Activated CD8-positive, alpha-beta memory T cell treated with anti-CD3 and anti-CD28 coated beads for 1 hour (primary cell): ENCODE measurements around the gene NAV2.

ENCODE experiments used
- DNase-seq, 2 donors: peaks; one replicate each; pipeline ENCODE4 v3.0.0-alpha.2; 2020; ENCODE audit warnings: low read depth in 1 of 2; ENCODE audit errors: extremely low read depth in 1 of 2

The NAV2 gene

DNA sequence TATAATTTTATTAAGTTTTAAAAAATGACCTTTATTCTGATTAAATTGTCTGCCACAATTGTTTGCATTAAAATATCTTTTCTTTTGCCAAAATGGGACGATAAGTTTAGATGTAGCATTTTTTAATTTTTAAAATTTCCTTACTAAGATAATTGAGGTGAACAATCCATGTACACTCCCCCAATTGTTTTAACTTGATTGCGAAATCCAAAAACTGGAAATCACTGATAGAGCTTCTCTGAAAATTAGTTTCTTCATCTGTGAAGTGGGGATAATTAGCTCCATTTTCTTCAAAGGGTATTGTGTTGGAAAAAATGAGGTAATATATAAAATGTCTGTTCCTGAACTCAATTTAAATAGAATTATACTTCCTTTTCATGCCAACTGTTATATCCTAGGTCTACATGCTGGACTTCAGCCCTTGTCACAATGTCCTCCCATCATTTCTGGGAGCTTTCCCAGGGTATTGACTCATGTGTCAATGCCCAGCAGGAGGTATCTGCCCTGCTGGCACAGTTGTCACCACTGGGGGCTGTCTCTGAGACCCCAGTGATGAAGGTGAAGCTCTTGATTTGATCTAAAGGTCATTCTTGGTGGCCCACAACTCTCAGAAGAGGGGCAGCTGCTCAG is 28.7 kb upstream of the NAV2 start:
- DNase-seq: no peak

DNA sequence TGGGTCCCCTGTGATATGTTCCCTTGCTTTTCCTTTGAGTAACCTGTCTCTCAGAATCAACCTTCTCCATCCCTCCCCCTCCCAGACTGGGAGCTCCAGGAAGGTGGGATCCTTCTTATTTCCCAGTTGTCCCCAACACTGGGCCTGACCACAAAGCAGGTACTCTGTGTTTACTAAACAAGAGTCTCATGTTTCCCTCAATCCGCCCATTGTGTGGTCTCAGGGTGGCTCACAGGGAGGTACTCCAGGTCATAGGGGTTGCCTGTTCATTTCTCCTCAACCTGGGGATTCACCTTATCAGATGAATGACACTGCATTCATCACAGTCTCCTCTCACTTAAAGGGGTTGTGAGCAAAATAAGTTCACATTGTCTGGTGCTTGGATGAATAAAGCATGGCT is 26.4 kb upstream of the NAV2 start:
- no peak for DNase-seq

DNA sequence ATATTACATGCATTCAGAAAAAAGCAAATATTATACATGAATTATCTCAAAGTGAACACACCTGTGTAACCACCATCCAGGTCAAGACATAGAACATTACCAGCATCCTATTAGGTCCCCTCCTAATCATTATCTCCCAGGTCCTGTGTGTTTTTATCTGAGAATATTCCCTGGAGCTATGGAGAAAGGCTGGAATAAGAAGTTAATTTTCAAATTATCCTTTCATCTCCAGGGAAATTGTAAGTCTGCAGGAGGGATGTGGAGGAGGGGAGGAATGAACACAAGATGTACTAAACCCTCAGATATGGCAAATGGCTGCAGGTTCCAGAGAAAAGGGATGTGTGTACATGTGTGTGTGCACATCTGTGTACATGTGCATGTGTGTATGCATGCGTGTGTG is 25.2 kb upstream of the NAV2 start:
- DNase-seq: no peak

DNA sequence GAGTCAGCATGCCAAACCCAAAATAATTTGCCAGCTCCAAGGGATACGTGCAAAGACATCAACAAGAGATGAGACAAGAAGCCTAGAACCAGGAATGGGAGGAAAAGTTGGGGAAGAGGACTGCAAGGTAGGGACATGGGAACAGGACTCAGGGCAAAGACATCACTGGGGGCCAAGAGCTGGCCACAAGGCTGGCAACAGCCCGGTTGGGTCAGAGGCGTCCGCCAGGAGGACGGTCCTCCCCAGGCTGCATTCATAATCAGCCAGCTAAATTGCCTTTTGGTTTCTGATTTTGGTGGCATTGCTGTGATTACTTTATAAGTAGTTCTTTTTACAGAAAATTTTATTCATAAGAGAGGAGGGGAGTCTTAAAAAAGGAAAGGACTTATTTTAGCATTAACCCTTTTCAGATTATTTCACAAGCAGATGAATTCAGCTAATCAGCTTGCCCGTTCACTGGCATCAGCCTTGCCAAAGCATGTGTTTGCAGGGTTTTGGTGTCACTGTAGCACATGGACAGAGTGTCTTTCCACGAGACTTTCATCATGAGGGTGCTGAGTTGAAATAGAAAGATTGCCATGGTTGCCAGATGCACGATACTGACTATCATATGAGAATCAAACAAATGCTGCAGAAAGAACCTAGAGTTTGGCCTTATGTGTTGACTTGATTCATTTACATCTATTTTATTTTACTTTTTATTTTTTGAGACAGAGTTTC is 23.2 kb upstream of the NAV2 start:
- DNase-seq: no peak

DNA sequence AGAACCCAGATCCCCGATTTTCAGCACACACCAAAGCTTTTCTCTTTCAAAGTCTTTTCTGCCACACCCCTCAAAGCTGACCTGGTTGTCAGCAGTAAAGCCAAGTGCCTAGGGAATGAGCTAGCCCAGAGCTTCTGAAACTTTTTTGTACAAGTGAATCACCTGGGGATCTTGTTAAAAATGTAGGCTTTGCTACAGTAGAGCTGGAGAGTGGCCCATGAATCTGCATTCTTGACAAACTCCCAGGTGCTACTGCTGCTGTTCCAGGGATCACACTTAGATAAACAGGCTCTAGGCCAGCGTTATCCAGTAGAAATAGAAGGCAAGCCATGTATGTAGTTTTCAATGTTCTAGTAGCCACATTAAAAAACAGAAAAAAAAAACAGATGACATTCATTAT is 21.8 kb upstream of the NAV2 start:
- DNase-seq: no peak

DNA sequence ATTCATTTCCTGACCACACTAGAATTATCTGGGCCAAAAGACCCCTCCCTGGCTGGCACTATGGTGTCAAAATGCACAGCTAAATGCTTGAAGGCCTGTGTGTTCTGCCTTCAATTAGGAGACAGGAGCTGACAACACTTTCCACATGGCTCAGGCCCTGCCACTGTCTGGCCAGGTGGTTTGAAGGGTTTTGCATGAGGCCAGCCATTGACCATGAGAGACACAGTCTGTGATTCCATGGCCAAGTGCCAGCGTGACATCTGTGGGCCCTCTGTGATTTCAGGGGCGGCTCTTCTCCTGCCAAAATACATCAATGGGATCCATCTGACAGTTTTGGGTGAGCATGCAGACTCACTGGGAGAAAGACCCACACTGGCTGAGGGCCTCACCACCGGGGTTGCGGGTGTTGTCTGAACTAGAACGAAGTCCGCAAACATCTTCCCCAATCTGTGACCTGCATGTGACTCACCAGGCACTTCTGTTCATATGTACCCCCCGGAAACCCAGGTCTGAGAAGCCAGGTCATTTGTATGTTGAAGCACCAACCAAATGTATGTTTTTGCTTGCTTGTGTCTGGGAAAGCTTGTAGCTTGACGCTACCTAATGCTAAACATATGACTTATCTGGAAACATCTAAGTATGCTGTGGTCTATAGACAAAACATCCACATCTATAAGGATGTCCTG is 20.7 kb upstream of the NAV2 start:
- no peak for DNase-seq

DNA sequence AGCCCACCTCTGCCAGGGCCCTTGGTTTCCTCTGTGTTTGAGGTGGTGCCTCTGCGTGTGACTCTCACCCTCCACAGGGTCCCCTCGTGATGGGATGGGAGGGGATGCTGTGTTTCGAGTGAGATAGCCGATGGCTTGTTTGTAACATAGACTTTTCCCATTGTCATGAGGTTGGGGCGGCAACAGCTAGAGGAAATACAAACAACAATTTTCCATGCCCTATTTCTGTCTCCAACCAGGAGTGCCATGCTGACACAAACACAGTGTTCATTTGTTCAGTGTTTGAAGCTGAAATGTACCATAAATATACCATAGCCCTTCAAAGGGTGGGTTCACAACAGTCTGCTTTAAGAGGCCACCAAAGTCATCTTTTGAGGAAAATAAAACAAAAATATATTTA is 19.5 kb upstream of the NAV2 start:
- no peak for DNase-seq

DNA sequence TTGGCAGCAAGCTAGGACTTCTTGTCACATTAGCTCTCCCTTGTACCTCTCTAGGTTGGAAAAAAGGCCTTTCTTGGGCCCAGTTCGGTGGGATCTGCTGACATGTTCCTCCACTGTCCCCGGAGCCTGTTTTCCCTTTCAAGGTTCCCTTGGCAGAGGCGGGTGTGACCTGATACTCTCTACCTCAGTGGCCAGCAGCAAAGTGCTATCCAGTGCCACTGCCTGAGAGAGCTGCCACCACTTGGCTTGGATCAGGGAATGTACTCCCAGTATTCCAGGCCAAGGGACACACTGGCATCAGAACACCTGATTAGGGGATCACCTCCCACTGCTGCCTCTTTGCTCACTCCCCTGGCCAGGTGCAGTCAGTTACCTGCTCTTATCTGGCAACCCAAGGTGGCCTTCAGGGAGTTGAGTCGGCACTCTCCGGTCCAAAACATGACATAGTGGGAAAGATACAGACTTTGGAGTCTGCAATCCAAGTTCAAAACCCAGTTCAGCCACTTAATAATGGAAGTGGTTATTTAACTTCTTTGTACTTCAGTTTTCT is 17.8 kb upstream of the NAV2 start:
- no peak for DNase-seq

DNA sequence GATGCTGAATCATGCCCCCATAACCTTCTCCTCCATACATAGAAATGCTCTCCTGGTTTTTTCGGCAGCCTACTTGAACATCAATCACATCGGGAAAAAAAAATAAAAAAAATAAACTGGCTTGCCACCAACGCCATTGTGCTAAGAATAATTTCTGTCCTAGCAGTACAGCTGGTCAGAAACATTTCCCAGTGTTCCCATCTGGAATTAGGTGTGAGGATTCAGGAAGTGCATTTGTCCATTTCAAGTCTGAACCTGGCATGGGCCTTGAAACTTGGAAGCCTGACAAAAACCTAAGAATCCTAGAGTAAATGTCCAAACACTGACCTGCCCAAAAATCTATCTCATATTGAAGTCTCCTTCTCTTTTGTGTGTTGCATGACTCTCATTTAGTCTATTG is 16.6 kb upstream of the NAV2 start:
- no peak for DNase-seq

DNA sequence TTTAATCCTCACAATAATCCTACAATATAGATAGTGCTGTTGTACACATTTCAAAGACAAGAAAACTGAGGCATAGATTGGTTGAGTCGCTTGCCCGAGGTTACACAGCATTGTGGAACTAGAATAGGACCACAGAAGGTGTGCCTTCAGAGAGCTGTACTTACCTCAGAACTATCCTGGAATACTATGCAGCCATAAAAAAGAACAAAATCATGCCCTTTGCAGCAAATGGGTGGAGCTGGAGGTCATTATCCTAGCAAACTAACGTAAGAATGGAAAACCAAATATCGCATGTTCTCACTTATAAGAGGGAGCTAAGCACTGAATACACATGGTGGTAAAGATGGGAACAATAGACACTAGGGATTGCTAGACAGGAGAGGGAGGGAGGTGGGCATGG is 15.7 kb upstream of the NAV2 start:
- DNase-seq: no peak

DNA sequence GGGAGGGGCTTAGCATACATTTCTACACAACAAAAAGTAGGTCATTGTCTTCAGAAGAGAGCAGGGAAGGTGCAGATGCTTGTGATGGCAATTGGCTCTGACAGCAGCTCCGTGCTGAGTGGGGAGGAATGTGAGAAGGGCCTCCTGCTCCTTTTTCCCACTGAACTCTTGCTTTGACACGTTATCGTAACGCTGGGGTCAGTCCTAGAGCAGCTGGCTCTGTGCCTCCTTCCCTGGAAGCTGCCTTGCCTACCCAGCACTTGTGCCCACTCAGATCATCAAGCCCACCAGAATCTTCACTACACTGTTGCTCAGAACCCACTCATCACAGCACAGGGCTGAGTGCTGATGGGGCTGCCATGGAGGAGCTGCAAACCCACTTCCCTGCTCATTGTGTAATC is 14.9 kb upstream of the NAV2 start:
- DNase-seq: no peak

DNA sequence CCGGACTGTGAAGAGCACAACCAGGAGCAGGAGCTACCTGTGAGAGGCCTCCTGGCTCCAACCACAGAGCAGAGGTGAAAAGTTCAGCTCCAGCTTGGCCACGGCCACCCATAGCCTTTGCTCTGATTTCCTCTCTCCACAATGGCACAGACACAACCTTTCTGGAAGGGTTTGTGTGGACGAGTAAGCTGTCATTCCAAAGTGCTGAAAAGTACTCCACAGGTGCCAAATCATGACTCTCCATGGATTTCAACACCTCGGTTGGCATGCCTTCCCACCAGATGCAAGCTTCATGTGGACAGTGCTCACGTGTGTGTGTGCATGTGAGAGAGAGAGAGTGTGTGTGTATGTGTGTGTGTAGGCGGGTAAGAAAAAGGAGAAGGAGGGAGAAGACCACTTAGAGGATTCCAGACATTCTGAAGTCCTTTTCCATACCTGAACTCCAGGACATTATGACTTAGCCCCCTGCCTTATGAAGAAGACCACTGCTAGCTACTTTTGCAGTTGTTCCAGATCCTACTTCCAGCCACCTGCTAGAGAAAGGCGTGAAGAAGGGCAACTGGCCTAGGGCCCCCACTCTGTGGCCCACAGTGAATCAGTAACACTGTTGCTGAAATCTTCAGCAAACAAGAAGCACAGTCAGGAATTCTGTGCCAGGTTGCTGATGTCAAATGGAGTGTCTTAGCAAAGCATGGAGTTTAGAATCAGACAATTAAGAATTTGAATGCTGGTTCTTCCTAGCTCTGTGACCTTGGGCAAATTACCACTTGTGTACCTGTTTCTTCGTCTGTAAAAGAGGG is 13.9 kb upstream of the NAV2 start:
- DNase-seq: no peak

DNA sequence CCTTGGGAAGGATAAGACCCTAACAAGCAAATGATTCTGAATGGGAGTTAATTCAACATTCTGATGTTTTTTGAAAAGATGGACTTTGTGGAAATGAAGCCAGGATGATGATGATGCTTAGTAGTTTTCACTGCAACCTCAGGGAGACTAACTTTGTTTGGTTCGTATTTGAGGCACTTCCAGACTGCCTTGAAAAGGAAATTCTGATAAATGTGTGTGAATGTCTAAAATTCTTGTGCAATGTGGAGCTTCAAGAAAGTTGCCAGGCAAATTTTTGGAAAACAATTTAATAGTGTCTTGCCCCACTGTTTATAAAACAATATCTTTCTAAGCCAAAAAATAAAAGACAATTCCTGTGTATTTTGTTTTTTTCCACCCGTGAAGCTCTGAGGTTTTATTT is 11.2 kb upstream of the NAV2 start:
- DNase-seq: no peak

DNA sequence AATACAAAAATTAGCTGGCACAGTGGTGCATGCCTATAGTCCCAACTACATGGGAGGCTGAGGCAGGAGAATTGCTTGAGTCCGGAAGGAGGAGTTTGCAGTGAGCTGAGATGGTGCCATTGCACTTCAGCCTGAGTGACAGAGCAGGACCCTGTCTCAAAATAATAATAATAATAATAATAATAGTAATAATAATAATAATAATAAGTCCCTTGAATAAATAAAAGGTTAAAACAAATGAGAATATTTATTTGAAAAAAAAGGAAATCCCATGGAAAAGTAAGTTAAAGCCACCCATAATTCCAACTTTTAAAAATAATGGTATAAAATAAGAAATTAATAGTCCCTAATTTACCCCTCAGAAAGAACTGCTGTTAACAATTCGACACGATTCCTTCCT is 10.0 kb upstream of the NAV2 start:
- DNase-seq: no peak

DNA sequence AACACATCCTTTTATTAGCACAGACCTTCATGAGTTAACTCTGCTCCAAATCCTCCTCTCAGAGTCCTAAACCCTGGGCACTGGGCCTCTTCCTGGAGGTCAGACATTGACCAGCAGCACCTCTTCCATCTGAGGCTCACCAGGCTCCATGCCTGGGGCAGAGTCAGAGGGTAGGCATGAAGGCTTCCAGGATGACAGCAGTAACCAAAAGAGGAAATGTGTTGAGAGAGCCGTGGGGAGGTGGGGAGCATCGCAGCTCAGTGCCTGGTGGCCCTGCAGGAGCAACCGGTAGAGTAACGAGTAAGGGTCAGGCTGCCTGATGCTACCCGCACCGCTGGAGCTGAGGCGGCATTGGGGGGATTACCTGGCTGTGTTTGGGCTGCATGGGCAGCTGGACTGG is 9.4 kb upstream of the NAV2 start:
- no peak for DNase-seq

DNA sequence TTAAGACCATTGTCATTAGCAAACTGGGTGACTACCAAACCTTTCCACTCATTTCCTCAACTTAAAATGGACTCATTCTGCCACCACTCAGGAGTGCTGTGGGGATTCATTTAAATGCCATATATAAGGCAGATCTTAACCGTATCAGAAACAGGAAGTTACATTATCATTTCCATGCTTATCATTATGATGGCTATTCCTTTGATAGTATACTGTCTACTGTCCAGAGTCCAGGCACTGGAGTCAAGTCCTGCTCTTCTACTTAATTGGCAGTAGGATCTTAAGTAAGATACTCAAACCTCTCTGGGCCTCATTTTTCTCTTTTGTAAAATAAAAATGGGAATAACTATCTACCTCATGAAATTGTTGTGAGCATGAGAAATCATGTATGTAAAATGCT is 8.4 kb upstream of the NAV2 start:
- DNase-seq: no peak

DNA sequence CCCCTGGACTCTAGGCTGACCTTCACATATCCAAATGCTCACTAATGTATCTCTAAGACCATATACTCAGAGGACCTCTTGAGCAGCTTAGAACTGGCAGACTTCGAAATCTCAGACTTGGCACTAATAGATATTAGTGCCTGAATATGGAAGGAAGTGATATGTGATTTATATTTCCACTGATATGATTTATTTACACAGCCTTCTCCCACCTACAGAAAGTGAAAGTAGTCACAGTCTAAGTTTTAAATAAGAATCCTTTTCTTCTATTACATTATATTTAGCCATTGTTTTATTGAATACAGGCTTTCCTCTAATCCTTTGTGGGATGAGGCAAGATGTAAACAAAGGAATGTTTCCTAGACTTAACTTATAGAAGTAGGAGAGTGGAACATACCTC is 6.7 kb upstream of the NAV2 start:
- no peak for DNase-seq

DNA sequence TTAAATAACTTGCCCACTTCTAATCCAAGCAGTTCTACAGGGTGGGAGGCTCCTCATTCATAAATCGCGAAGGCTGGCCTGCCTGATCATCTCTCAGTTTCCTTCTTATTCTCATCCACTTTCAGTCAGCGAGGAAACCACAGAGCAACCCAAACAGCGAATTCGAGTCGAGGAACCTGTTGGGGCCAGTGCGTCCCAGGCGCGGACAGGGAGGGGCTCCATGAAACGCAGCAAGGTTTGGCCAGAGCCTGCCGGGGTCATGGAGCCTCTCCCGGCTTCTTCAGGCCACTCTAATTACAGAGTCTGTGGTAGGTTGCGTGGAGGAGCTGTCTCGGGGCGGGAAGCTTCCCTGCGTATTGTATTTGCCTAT is 741 bp upstream of the NAV2 start:
- no peak for DNase-seq

DNA sequence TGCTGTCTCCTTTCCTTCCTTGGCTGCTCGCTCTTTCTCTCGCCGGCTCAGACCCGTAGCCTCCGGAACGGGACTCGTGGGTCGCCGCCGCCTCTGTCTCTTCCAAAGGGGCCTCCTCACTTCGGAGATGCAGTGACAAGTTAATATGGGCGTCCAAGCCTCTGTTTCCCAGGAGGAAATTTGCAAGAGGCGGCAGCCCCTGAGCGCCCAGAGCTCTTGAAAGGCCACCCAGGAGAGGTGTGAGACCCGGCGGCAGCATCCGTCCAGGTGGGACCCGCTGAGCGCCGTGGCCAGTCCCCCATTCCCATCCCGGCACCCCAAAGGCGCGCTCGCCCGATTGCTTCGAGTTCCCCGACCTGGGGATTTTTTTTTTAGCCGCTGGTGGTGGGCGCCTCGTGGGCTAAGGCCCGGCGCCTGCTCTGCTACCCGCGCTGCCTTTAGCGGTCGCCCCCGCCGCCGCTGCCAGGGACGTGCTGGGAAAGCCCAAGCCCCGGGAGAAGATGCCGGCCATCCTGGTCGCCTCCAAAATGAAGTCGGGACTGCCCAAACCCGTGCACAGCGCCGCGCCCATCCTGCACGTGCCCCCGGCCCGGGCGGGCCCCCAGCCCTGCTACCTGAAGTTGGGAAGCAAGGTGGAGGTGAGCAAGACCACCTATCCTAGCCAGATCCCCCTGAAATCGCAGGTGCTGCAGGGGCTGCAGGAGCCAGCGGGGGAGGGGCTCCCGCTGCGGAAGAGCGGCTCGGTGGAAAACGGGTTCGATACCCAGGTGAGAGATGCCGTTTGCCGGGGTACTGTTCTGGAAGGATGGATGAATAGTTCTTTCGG is 772 bp downstream of the NAV2 start:
- DNase-seq: no peak

DNA sequence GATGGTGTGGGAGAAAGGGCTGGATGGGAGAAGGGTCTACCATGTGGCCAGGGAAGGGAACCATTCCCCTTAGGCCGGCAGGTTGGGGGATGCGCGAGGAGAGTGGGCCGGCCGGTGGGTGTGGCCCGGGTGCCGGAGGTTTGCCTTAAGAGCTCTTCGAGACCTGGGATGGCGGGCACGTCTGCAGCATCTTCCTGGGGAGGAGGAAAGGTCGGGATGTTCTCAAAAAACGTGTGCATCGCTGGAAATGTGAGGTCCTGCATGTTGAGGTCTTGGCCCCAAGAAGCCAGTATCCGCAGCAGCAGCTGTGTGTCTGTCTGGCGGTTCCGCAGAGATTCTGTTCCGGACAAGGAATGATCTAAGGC is 1.4 kb downstream of the NAV2 start:
- DNase-seq: no peak
